Spleen (tissue), 11 donors: ENCODE results near the gene ZNF160. TPM values are rescaled to one million over a fixed set of nuclear protein-coding genes. Genes with fewer than 3 reads are reported as not detected.

Experiments used
- DNase-seq: peaks from one replicate; pipeline ENCODE4 v3.0.0-alpha.2; 2020
- H3K27ac ChIP-seq, 8 donors: fragments of 200-600 bp; sonication (generic) in 7 of 8; 1 replicate in 4 of 8; 2 replicates in 4 of 8; pipeline versions ENCODE4 v1.5.0 to v1.8.0; 2016 to 2021; ENCODE audit warnings: inconsistent platforms in 4 of 8, mild to moderate bottlenecking in 4 of 8, moderate library complexity in 1 of 8
- H3K27me3 ChIP-seq, 7 donors: fragments of 200-600 bp; sonication (generic) in 6 of 7; replicated peaks in 1 of 7; 1 replicate in 4 of 7; 2 replicates in 3 of 7; pipeline versions ENCODE4 v1.5.0 to v1.8.0; 2016 to 2021; ENCODE audit warnings: inconsistent platforms in 3 of 7, mild to moderate bottlenecking in 1 of 7
- H3K36me3 ChIP-seq, 6 donors: fragments of 200-600 bp; sonication (generic) in 5 of 6; 1 replicate in 4 of 6; 2 replicates in 2 of 6; pipeline versions ENCODE4 v1.5.0 to v1.8.0; 2016 to 2021; ENCODE audit warnings: inconsistent platforms in 2 of 6
- H3K4me1 ChIP-seq, 6 donors: fragments of 200-600 bp; sonication (generic) in 5 of 6; 1 replicate in 3 of 6; 2 replicates in 3 of 6; pipeline versions ENCODE4 v1.5.0 to v1.8.0; 2016 to 2021; ENCODE audit warnings: inconsistent platforms in 3 of 6
- H3K4me3 ChIP-seq, 8 donors: fragments of 200-600 bp; sonication (generic) in 7 of 8; 1 replicate in 4 of 8; 2 replicates in 4 of 8; pipeline versions ENCODE4 v1.5.0 to v1.8.0; 2016 to 2021; ENCODE audit warnings: inconsistent platforms in 4 of 8, mild to moderate bottlenecking in 4 of 8, moderate library complexity in 2 of 8
- H3K9me3 ChIP-seq, 8 donors: fragments of 200-600 bp; sonication (generic) in 7 of 8; 1 replicate in 4 of 8; 2 replicates in 4 of 8; pipeline versions ENCODE4 v1.5.0 to v1.8.0; 2016 to 2021; ENCODE audit warnings: inconsistent platforms in 4 of 8
- POLR2A ChIP-seq, 3 donors: fragments of 450-650 bp; IDR thresholded peaks; one replicate each; pipeline ENCODE4 v1.5.1; 2017; ENCODE audit warnings: antibody characterized with exemption in 3 of 3, mild to moderate bottlenecking in 1 of 3
- POLR2AphosphoS5 ChIP-seq, 3 donors: sonication (generic); formaldehyde crosslinking; IDR thresholded peaks; one replicate each; pipeline ENCODE4 v1.5.1; 2017; ENCODE audit warnings: antibody characterized with exemption in 3 of 3
- WGBS, 5 donors: extraction: QIAGEN DNeasy Blood & Tissue Kit in 3 of 5; methylation state at CpG; one replicate each; pipeline versions ENCODE4 v1.1.5 to v1.1.7; 2013 to 2018; 5-methylcytosine and 5-hydroxymethylcytosine counted together
- intact Hi-C: fragments of 100-400 bp; cut with DNase I; formaldehyde crosslinking; loops from one replicate; pipeline ENCODE4 v1.15.0; 2023; ENCODE audit warnings: low total_unique reads
- polyA plus RNA-seq, 3 donors: library from polyadenylated mRNA; stranded (reverse); fragments of 200-250 nt; gene quantifications; one replicate each; pipeline ENCODE4 v1.2.1, GENCODE V29; 2013
- total RNA-seq, 7 donors: library from RNA; depleted of rRNA in 3 of 7; stranded (reverse); fragments of >200 nt in 3 of 7; fragmentation: NEBNext Ultra II Directional in 4 of 7; extraction: Animal tissue kit (Norgen Biotek cat#: 25700) in 4 of 7; gene quantifications; one replicate each; pipeline versions ENCODE4 v1.1.0 to v1.2.1, GENCODE V29; 2016 to 2021
- TF ChIP-seq, protein P1 (sequence below), 11 experiments: fragments of 200-600 bp in 7 of 11; fragments of 450-650 bp in 4 of 11; sonication (generic) in 4 of 11; IDR thresholded peaks in 8 of 11; conservative IDR thresholded peaks in 3 of 11; 1 replicate in 7 of 11; 2 replicates in 4 of 11; pipeline versions ENCODE4 v1.4.0 to v1.8.0; 2016 to 2021; ENCODE audit warnings: antibody characterized with exemption in 11 of 11, inconsistent platforms in 4 of 11, mild to moderate bottlenecking in 1 of 11
- donor health status: healthy with polysubstance abuse.
- donor health status: DM: no; HTN: no; CAD: no; lungs with moderate emphysema.
- donor health status: DM: no; HTN: no; CAD: no.
- donor health status: Bipolar disorder and iron deficiency.
- donor health status: healthy.
- donor health status: DM: no; HTN: no; CAD: no.
- donor health status: DM: yes; HTN: yes; CAD: no.

The ZNF160 gene
- total and polyA plus RNA-seq, 10 donors = 14.4 to 154 (median 87.7) TPM

- H3K4me1 ChIP-seq = peaks cover 0 to 27% (median 6%) of the 10 kb centered on the region in 6 donors
- H3K4me3 ChIP-seq = no peak overlapping the region
- 71 to 85% (median 84%) methylated on average over 1 of the region's 1 CpG for WGBS, 5 donors
- DNase-seq = no peak
- peaks cover 7 to 100% (median 68%) of the 10 kb centered on the region in 6 donors for H3K36me3 ChIP-seq
- H3K27ac ChIP-seq = peak overlapping the region in 5 of 8 donors; percentile 26 to 75 (median 53)
- peaks cover 0 to 100% (median 86%) of the 10 kb centered on the region in 8 donors for H3K9me3 ChIP-seq
- intact Hi-C loops = loop anchor here (10.0 kb wide), 1 partner anchor 56 kb away; the partner anchor contains the start of gene ZNF415
- no peaks in the 10 kb centered on the region for H3K27me3 ChIP-seq
- TF ChIP-seq POLR2A (IDR thresholded peaks at IDR 0.05) (no peak), POLR2AphosphoS5 (IDR thresholded peaks at IDR 0.05) (no peak)
- TF ChIP-seq, protein P1, sequence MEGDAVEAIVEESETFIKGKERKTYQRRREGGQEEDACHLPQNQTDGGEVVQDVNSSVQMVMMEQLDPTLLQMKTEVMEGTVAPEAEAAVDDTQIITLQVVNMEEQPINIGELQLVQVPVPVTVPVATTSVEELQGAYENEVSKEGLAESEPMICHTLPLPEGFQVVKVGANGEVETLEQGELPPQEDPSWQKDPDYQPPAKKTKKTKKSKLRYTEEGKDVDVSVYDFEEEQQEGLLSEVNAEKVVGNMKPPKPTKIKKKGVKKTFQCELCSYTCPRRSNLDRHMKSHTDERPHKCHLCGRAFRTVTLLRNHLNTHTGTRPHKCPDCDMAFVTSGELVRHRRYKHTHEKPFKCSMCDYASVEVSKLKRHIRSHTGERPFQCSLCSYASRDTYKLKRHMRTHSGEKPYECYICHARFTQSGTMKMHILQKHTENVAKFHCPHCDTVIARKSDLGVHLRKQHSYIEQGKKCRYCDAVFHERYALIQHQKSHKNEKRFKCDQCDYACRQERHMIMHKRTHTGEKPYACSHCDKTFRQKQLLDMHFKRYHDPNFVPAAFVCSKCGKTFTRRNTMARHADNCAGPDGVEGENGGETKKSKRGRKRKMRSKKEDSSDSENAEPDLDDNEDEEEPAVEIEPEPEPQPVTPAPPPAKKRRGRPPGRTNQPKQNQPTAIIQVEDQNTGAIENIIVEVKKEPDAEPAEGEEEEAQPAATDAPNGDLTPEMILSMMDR (IDR thresholded peaks at IDR 0.05 in 8 of 11, conservative IDR thresholded peaks at IDR 0.05 in 3 of 11) = no peak
Measured at GRCh38 chr19:53078668-53079067, 24.6 kb downstream of the ZNF160 start.

DNA sequence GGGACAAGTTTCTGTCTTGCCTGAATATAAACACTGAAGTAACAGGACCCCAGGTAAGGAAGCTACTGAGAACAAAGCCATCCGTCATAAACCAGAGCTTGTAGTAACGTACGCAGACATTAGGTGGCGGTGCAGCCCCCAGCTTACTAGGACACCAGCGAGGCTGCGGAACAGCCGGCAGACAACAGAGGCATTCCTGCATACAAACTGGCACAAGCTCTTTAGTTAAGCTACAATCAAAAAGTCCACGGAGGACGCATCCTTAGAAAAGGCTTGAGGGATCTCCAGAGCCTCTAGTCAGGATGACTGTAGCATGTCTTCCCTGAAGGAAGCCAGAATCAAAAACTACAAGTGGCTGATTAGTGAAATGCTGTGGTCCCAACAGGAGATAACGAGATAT lies 26.2 kb downstream of the ZNF160 start:
- peaks cover 0 to 100% (median 97%) of the 10 kb centered on the region in 8 donors for H3K9me3 ChIP-seq
- no peak overlapping the region for H3K4me3 ChIP-seq
- WGBS, 5 donors = 44 to 64% (median 61%) methylated on average over 10 of the region's 10 CpGs
- DNase-seq = no peak
- peaks cover 15 to 100% (median 73%) of the 10 kb centered on the region in 6 donors for H3K36me3 ChIP-seq
- H3K4me1 ChIP-seq = peaks cover 0 to 27% (median 6%) of the 10 kb centered on the region in 6 donors
- H3K27ac ChIP-seq = peak overlapping the region in 4 of 8 donors; percentile 2 to 42 (median 21)
- no peaks in the 10 kb centered on the region for H3K27me3 ChIP-seq
- TF ChIP-seq POLR2AphosphoS5 (IDR thresholded peaks at IDR 0.05) (peak in 2 of 3 donors; percentile 65 to 73), POLR2A (IDR thresholded peaks at IDR 0.05) (no peak)
- TF ChIP-seq, protein P1 (IDR thresholded peaks at IDR 0.05 in 8 of 11, conservative IDR thresholded peaks at IDR 0.05 in 3 of 11) = peak in 10 of 11 experiments; percentile 19 to 66 (median 56)
- intact Hi-C loops = loop anchor here (10.0 kb wide), 1 partner anchor 58 kb away; the partner anchor contains the start of gene ZNF415

DNA sequence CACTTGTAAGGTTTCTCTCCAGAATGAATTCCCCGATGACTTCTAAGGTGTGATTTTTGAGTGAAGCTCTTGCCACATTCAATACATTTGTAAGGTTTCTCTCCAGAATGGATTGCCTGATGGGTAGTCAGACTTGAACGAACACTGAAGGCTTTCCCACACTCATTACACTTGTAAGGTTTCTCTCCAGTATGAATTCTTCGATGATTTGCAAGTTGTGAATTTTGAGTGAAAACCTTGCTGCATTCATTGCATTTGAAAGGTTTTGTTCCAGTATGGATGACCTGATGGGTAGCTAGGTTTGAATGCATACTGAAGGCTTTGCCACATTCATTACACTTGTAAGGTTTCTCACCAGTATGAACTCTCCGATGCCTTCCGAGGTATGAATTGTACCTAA lies 34.4 kb downstream of the ZNF160 start:
- Histone ChIP-seq H3K4me1 (no peaks in the 10 kb centered on the region), H3K9me3 (peaks cover 41 to 100% (median 100%) of the 10 kb centered on the region in 8 donors), H3K36me3 (peaks cover 53 to 84% (median 72%) of the 10 kb centered on the region in 6 donors), H3K27ac (no peak overlapping the region), H3K4me3 (peak overlapping the region in 1 of 8 donors; percentile 38), H3K27me3 (no peaks in the 10 kb centered on the region)
- DNase-seq = no peak
- TF ChIP-seq, protein P1 (IDR thresholded peaks at IDR 0.05 in 8 of 11, conservative IDR thresholded peaks at IDR 0.05 in 3 of 11) = no peak
- TF ChIP-seq POLR2AphosphoS5 (IDR thresholded peaks at IDR 0.05) (no peak), POLR2A (IDR thresholded peaks at IDR 0.05) (no peak)
- intact Hi-C loops = no loop called here
- WGBS, 5 donors = 95 to 98% (median 97%) methylated on average over 5 of the region's 5 CpGs

DNA sequence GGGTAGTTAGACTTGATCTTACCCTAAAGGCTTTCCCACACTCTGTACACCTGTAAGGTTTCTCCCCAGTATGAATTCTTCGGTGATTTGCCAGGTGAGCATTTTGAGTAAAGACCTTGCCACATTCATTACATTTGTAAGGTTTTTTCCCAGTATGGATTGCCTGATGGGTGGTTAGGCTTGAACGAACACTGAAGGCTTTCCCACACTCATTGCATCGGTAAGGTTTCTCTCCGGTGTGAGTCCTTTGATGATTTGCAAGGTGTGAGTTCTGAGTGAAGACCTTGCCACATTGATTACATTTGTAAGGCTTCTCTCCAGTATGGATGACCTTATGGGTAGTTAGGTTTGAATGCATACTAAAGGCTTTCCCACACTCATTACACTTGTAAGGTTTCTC lies 35.0 kb downstream of the ZNF160 start:
- H3K27me3 ChIP-seq = no peaks in the 10 kb centered on the region
- 96 to 100% (median 98%) methylated on average over 4 of the region's 4 CpGs for WGBS, 5 donors

More for the DNA sequence above, 35.0 kb downstream of the ZNF160 start:
- peaks cover 41 to 100% (median 100%) of the 10 kb centered on the region in 8 donors for H3K9me3 ChIP-seq
- no peaks in the 10 kb centered on the region for H3K4me1 ChIP-seq
- peak overlapping the region in 1 of 8 donors; percentile 38 for H3K4me3 ChIP-seq
- no peak for TF ChIP-seq POLR2A (IDR thresholded peaks at IDR 0.05)
- TF ChIP-seq POLR2AphosphoS5 (IDR thresholded peaks at IDR 0.05) = no peak
- TF ChIP-seq, protein P1 (IDR thresholded peaks at IDR 0.05 in 8 of 11, conservative IDR thresholded peaks at IDR 0.05 in 3 of 11) = no peak
- peaks cover 51 to 79% (median 65%) of the 10 kb centered on the region in 6 donors for H3K36me3 ChIP-seq
- DNase-seq = no peak
- intact Hi-C loops = no loop called here
- H3K27ac ChIP-seq = no peak overlapping the region
